Measurements from ENCODE around the gene CFAP221.

Gene CFAP221

DNA sequence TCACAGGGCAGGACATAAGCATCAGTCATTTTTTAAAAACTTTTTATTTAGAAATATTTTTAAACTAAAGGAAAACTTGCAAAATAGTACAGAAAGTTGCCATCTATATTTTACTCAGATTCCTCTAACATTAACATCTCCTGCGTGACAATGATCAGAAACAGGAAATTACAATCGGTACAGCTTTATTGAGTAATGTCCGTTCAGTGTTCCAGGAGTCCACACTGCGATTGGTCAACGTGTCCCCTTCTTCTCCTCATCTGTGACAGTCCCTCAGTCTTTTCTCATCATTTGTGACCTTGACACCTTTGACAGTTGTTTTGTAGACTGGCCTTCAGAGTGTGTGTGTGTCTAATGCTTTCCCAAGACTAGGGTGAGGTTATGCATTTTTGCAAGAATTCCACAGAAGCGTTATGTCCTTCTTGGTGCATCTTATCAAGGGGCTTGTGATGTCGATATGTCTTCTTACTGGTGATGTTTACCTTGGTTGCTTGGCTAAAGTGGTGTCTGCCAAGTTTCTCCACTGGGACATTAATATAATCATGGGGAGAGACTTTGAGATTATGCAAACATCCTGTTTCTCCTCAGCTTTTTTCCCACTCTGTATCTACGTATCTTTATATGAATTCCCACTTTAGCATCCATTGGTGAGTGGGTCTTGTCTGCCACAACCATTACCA is 113.4 kb downstream of the CFAP221 start:
- 93 to 95% methylated on average over 8 of the region's 8 CpGs for WGBS, 2 experiments
- H3K27ac ChIP-seq (ENCODE audit: insufficient read depth, low read depth, low read length, poor library complexity, severe bottlenecking), result no peak overlapping the region
- H3K4me1 ChIP-seq (ENCODE audit: control insufficient read depth, insufficient read depth, low read length), result no peaks in the 10 kb centered on the region
- H3K36me3 ChIP-seq (ENCODE audit: control insufficient read depth, insufficient read depth, low read length), result no peaks in the 10 kb centered on the region
- no peaks in the 10 kb centered on the region for H3K27me3 ChIP-seq (ENCODE audit: control insufficient read depth, insufficient read depth, low read length, poor library complexity, severe bottlenecking)
- no peak overlapping the region for H3K4me3 ChIP-seq (ENCODE audit: insufficient read depth, low read depth, low read length)
- H3K9me3 ChIP-seq (ENCODE audit: control insufficient read depth, low read length), result no peaks in the 10 kb centered on the region

DNA sequence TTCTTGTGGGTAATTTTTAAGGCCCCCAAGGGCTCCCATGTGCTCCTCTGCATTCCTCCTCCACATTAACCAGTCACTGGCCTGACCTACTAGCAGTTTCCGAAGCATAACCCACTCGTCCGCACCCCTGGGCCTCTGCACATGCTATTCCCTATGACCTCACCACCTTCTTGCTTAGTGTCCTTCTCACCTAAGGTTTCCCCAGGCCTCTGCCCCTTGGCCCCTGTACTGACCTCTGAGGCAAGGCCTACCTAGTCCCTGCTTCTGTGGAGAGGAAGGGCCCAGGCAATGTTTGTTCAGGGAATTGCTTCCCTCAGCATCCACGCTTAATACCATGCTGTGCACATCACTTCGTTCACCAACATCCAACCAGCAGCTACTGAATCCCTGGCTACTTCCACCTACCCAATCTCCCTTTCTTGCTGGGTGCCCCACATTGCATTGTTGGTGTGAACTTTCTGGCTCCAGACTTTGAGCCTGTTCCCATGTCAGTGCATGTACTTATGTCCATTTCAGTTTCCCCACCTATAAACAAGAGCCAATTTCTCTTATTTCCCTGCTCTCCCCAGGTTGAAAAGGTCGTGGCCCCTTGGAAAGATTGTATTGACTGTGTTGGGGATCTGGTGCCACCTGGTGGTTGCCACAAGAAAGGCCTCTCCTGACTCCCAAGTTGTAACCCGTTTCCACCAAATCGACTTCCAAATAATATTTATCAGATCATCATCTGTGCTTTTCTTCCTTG is 115.5 kb downstream of the CFAP221 start:
- no peaks in the 10 kb centered on the region for H3K4me1 ChIP-seq (ENCODE audit: control insufficient read depth, insufficient read depth, low read length)
- no peaks in the 10 kb centered on the region for H3K36me3 ChIP-seq (ENCODE audit: control insufficient read depth, insufficient read depth, low read length)
- H3K4me3 ChIP-seq (ENCODE audit: insufficient read depth, low read depth, low read length), result no peak overlapping the region
- 70 to 82% methylated on average over 7 to 8 of the region's 8 CpGs for WGBS, 2 experiments
- H3K27me3 ChIP-seq (ENCODE audit: control insufficient read depth, insufficient read depth, low read length, poor library complexity, severe bottlenecking), result no peaks in the 10 kb centered on the region
- no peak overlapping the region for H3K27ac ChIP-seq (ENCODE audit: insufficient read depth, low read depth, low read length, poor library complexity, severe bottlenecking)
- H3K9me3 ChIP-seq (ENCODE audit: control insufficient read depth, low read length), result no peaks in the 10 kb centered on the region

DNA sequence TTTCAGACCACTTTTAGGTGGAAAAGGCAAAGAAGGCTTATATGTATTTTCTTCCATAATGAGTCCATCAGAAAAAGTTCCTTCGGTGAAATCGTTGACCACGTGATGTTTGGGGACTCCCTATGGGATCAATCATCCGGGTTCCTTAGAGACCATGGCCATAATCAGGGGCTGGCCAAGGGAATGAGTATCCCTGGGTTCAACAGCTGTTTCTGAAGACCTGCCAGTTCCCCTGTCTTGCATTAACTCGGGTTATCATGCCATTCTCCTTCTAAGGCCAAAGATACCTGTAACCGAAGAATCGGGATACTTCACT is 116.1 kb downstream of the CFAP221 start:
- no peak overlapping the region for H3K27ac ChIP-seq (ENCODE audit: insufficient read depth, low read depth, low read length, poor library complexity, severe bottlenecking)
- no peaks in the 10 kb centered on the region for H3K36me3 ChIP-seq (ENCODE audit: control insufficient read depth, insufficient read depth, low read length)
- 57 to 58% methylated on average over 7 of the region's 7 CpGs for WGBS, 2 experiments
- H3K9me3 ChIP-seq (ENCODE audit: control insufficient read depth, low read length), result no peaks in the 10 kb centered on the region
- no peaks in the 10 kb centered on the region for H3K4me1 ChIP-seq (ENCODE audit: control insufficient read depth, insufficient read depth, low read length)
- H3K27me3 ChIP-seq (ENCODE audit: control insufficient read depth, insufficient read depth, low read length, poor library complexity, severe bottlenecking), result no peaks in the 10 kb centered on the region
- H3K4me3 ChIP-seq (ENCODE audit: insufficient read depth, low read depth, low read length), result no peak overlapping the region

DNA sequence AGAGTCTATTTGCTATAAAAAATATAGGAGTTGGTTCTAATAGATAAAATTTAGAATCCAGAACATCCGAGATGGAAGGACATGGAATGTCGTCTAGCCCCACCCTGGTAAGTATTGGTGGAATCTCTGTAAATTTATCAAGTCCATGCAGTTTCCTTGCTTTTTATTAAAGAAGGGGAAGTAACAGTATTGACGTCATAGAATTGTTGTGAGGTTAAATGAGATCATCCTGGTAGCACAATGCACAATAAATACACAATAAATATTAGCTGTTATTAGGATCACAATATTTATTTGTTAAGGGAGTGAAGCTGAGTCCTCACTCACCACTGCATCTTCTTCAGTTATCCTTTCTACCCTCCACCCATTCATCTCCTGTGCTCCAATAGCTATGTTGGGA is 118.0 kb downstream of the CFAP221 start:
- H3K9me3 ChIP-seq (ENCODE audit: control insufficient read depth, low read length), result no peaks in the 10 kb centered on the region
- WGBS, 2 experiments, result 88 to 91% methylated on average over 2 to 3 of the region's 3 CpGs
- no peaks in the 10 kb centered on the region for H3K4me1 ChIP-seq (ENCODE audit: control insufficient read depth, insufficient read depth, low read length)
- H3K27me3 ChIP-seq (ENCODE audit: control insufficient read depth, insufficient read depth, low read length, poor library complexity, severe bottlenecking), result no peaks in the 10 kb centered on the region
- no peaks in the 10 kb centered on the region for H3K36me3 ChIP-seq (ENCODE audit: control insufficient read depth, insufficient read depth, low read length)
- H3K27ac ChIP-seq (ENCODE audit: insufficient read depth, low read depth, low read length, poor library complexity, severe bottlenecking), result no peak overlapping the region
- H3K4me3 ChIP-seq (ENCODE audit: insufficient read depth, low read depth, low read length), result no peak overlapping the region

DNA sequence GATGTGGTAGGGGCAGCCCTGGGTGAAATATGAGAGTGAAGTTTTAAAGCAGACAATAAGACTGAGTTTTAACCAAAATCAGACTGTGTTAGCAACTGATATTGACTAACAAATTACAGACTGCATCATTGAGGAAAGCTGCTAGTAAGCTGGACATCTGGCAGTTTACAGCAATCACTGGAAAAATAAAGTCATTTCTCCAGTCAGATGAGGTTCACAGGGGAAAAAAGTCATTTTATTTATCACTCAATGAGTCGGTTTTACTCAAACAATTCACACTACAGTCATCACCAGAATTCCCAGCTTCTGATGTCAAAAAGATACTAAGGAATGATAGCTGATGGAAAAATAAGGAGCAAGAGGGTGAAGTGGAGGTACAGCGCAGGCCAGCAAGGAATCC is 124.3 kb downstream of the CFAP221 start:
- H3K36me3 ChIP-seq (ENCODE audit: control insufficient read depth, insufficient read depth, low read length), result no peaks in the 10 kb centered on the region
- H3K4me3 ChIP-seq (ENCODE audit: insufficient read depth, low read depth, low read length), result no peak overlapping the region
- H3K4me1 ChIP-seq (ENCODE audit: control insufficient read depth, insufficient read depth, low read length), result no peaks in the 10 kb centered on the region
- no peaks in the 10 kb centered on the region for H3K27me3 ChIP-seq (ENCODE audit: control insufficient read depth, insufficient read depth, low read length, poor library complexity, severe bottlenecking)
- no peak overlapping the region for H3K27ac ChIP-seq (ENCODE audit: insufficient read depth, low read depth, low read length, poor library complexity, severe bottlenecking)
- H3K9me3 ChIP-seq (ENCODE audit: control insufficient read depth, low read length), result no peaks in the 10 kb centered on the region
- WGBS, 2 experiments, result 81 to 100% methylated on average over 1 to 2 of the region's 2 CpGs

- no peaks in the 10 kb centered on the region for H3K36me3 ChIP-seq (ENCODE audit: control insufficient read depth, insufficient read depth, low read length)
- H3K27me3 ChIP-seq (ENCODE audit: control insufficient read depth, insufficient read depth, low read length, poor library complexity, severe bottlenecking), result no peaks in the 10 kb centered on the region
- H3K27ac ChIP-seq (ENCODE audit: insufficient read depth, low read depth, low read length, poor library complexity, severe bottlenecking), result no peak overlapping the region
- H3K4me1 ChIP-seq (ENCODE audit: control insufficient read depth, insufficient read depth, low read length), result no peaks in the 10 kb centered on the region
- H3K9me3 ChIP-seq (ENCODE audit: control insufficient read depth, low read length), result no peaks in the 10 kb centered on the region
- 85 to 97% methylated on average over 2 of the region's 2 CpGs for WGBS, 2 experiments
- no peak overlapping the region for H3K4me3 ChIP-seq (ENCODE audit: insufficient read depth, low read depth, low read length)
These were observed 126.8 kb downstream of the CFAP221 start for GRCh38 chr2:119671016-119671415.

DNA sequence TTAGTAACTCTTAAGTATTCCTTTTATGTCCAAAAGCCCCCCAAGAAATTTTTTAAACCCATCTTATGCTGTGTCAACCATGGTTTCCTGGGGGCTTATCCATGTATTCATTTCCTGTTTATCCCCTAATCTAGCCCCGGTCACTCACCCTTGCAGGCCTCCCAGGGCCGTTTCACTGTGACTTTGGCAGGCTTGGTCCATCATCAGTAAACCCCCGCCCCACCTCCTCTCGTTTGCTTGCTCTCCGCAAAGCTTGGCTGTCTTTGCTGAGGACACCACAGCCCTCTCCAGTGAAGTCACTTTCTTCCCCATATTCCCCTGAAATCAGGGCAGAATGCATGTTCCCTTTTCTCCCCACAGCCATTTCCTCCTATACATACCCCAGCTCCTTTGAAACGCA is 127.5 kb downstream of the CFAP221 start:
- Histone ChIP-seq H3K9me3 (ENCODE audit: control insufficient read depth, low read length) (no peaks in the 10 kb centered on the region), H3K4me3 (ENCODE audit: insufficient read depth, low read depth, low read length) (no peak overlapping the region), H3K36me3 (ENCODE audit: control insufficient read depth, insufficient read depth, low read length) (no peaks in the 10 kb centered on the region), H3K27ac (ENCODE audit: insufficient read depth, low read depth, low read length, poor library complexity, severe bottlenecking) (no peak overlapping the region), H3K27me3 (ENCODE audit: control insufficient read depth, insufficient read depth, low read length, poor library complexity, severe bottlenecking) (no peaks in the 10 kb centered on the region), H3K4me1 (ENCODE audit: control insufficient read depth, insufficient read depth, low read length) (no peaks in the 10 kb centered on the region)
- WGBS, 2 experiments, result 65 to 74% methylated on average over 6 of the region's 6 CpGs

DNA sequence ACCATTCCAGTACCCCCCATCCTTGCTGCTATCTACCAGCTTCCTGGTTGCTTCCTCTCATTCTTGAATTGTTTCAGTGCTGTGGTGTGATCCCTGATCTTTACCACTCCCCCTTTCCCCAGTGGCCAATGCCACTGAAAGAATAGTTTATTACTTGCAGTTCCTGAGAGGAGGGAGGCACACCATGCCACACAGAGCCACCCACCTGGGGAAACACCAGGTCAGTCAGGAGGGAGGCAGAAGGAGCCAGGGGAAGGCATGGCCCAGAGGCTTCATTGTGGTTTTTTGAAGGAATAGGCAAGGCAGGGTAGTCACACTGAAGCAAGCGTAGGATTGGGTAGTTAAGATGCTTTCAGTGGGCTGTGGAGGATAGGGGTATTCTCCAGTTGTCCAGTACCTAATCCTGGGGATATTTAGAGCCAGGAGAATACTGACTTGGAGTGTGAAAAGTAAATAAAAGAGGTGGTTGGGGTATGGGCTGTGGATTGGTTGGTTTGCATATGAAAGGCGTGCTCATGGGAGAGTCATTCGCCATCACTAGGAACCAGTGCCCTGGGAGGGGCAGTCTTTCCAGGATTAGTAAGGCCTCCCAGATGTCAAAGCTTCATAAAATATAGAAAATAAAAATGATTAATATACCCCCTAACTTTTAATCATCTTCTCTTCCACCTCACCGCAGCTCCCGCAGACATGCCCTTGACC is 128.1 kb downstream of the CFAP221 start:
- no peaks in the 10 kb centered on the region for H3K27me3 ChIP-seq (ENCODE audit: control insufficient read depth, insufficient read depth, low read length, poor library complexity, severe bottlenecking)
- no peak overlapping the region for H3K4me3 ChIP-seq (ENCODE audit: insufficient read depth, low read depth, low read length)
- no peaks in the 10 kb centered on the region for H3K36me3 ChIP-seq (ENCODE audit: control insufficient read depth, insufficient read depth, low read length)
- no peaks in the 10 kb centered on the region for H3K9me3 ChIP-seq (ENCODE audit: control insufficient read depth, low read length)
- WGBS, 2 experiments, result 84 to 89% methylated on average over 5 of the region's 5 CpGs
- no peaks in the 10 kb centered on the region for H3K4me1 ChIP-seq (ENCODE audit: control insufficient read depth, insufficient read depth, low read length)
- H3K27ac ChIP-seq (ENCODE audit: insufficient read depth, low read depth, low read length, poor library complexity, severe bottlenecking), result no peak overlapping the region

DNA sequence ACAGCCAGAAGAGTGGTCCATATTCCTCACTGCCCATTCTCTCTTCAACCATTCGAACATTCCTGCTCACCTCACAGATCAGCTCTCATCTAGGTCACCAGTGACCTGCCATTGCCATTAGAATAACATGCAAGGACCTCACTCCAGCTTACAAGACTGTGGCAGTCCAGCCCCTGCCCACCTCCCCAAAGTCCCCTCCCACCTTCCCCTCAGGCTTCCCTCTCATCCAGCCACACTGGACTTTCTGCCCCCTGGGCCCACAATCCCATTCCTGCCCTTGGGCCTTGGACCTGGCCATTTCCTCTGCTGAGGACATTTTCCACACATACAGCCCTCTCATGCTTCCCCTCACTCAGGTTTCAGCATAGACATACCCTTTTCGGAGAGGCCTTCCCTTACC is 129.5 kb downstream of the CFAP221 start:
- 81 to 89% methylated on average over 2 of the region's 2 CpGs for WGBS, 2 experiments
- H3K9me3 ChIP-seq (ENCODE audit: control insufficient read depth, low read length), result no peaks in the 10 kb centered on the region

GRCh38 chr2:119674711-119675500 is 130.7 kb downstream of the CFAP221 start:
- peaks cover 4% of the 10 kb centered on the region for H3K4me1 ChIP-seq (ENCODE audit: control insufficient read depth, insufficient read depth, low read length)
- no peak overlapping the region for H3K27ac ChIP-seq (ENCODE audit: insufficient read depth, low read depth, low read length, poor library complexity, severe bottlenecking)
- no peaks in the 10 kb centered on the region for H3K9me3 ChIP-seq (ENCODE audit: control insufficient read depth, low read length)
- 62 to 65% methylated on average over 10 of the region's 10 CpGs for WGBS, 2 experiments
- H3K4me3 ChIP-seq (ENCODE audit: insufficient read depth, low read depth, low read length), result no peak overlapping the region
- H3K27me3 ChIP-seq (ENCODE audit: control insufficient read depth, insufficient read depth, low read length, poor library complexity, severe bottlenecking), result no peaks in the 10 kb centered on the region
- no peaks in the 10 kb centered on the region for H3K36me3 ChIP-seq (ENCODE audit: control insufficient read depth, insufficient read depth, low read length)

More for the DNA sequence above, 129.5 kb downstream of the CFAP221 start:
- Histone ChIP-seq H3K27me3 (ENCODE audit: control insufficient read depth, insufficient read depth, low read length, poor library complexity, severe bottlenecking) (no peaks in the 10 kb centered on the region), H3K4me1 (ENCODE audit: control insufficient read depth, insufficient read depth, low read length) (no peaks in the 10 kb centered on the region), H3K36me3 (ENCODE audit: control insufficient read depth, insufficient read depth, low read length) (no peaks in the 10 kb centered on the region), H3K27ac (ENCODE audit: insufficient read depth, low read depth, low read length, poor library complexity, severe bottlenecking) (no peak overlapping the region), H3K4me3 (ENCODE audit: insufficient read depth, low read depth, low read length) (no peak overlapping the region)

All from ectodermal cell (in vitro differentiated cells).